ENCODE measurements around the gene TMPRSS6.

TMPRSS6 gene

GRCh38 chr22:37103151-37103550 is 6.4 kb downstream of the TMPRSS6 start:
- TF ChIP-seq, protein P1, sequence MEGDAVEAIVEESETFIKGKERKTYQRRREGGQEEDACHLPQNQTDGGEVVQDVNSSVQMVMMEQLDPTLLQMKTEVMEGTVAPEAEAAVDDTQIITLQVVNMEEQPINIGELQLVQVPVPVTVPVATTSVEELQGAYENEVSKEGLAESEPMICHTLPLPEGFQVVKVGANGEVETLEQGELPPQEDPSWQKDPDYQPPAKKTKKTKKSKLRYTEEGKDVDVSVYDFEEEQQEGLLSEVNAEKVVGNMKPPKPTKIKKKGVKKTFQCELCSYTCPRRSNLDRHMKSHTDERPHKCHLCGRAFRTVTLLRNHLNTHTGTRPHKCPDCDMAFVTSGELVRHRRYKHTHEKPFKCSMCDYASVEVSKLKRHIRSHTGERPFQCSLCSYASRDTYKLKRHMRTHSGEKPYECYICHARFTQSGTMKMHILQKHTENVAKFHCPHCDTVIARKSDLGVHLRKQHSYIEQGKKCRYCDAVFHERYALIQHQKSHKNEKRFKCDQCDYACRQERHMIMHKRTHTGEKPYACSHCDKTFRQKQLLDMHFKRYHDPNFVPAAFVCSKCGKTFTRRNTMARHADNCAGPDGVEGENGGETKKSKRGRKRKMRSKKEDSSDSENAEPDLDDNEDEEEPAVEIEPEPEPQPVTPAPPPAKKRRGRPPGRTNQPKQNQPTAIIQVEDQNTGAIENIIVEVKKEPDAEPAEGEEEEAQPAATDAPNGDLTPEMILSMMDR (IDR thresholded peaks at IDR 0.05; ENCODE audit: low read depth, low read length), result no peak
- Histone ChIP-seq H3K27ac (no peak overlapping the region), H3K9me3 (ENCODE audit: severe bottlenecking) (no peaks in the 10 kb centered on the region), H3K36me3 (no peaks in the 10 kb centered on the region), H3K27me3 (ENCODE audit: insufficient read depth, low read depth, severe bottlenecking) (no peaks in the 10 kb centered on the region), H3K4me3 (ENCODE audit: low read depth, low read length) (no peak overlapping the region)
- DNase-seq, result no peak

DNA sequence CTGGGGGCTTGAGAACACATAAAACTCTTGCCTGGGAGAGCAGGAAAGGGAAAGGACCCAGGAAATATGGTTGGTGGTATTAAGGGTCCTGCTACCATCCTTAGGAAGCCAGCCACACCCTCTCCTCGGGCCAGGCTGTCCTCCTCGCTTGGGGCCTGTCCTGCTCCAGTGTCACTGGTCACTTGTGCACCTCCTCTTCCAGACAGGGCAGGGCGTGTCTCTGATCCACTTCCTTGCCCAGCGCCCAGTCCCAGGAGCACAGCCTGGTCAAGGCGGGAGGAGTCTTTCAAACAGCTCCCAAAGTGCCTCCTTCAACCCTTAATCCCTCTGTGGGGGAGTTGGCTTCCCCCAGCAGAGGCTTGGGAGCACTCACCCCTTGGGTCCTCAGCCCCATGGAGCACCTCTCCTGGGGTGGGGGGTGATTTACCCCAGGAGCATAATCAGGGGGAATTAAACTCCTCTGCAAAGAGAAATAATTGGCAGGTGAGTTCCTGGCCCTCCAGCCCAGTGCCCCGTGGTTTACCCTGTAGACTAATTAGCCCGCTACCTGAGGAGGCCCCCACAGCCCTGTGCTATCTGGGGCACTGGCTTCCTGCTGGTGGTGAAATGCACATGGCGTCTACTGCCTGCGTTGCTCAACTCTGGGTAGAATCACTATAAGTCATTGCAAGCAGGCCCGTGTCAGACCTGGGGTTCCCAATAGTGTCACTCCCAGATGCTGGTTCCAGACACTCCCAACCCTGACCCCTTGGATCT is 8.0 kb downstream of the TMPRSS6 start:
- Histone ChIP-seq H3K36me3 (no peaks in the 10 kb centered on the region), H3K4me3 (ENCODE audit: low read depth, low read length) (no peak overlapping the region), H3K27me3 (ENCODE audit: insufficient read depth, low read depth, severe bottlenecking) (no peaks in the 10 kb centered on the region), H3K27ac (no peak overlapping the region), H3K9me3 (ENCODE audit: severe bottlenecking) (no peaks in the 10 kb centered on the region)
- DNase-seq, result no peak
- TF ChIP-seq, protein P1 (IDR thresholded peaks at IDR 0.05; ENCODE audit: low read depth, low read length), result no peak

GRCh38 chr22:37100589-37101127 is 8.9 kb downstream of the TMPRSS6 start:
- H3K9me3 ChIP-seq (ENCODE audit: severe bottlenecking), result no peaks in the 10 kb centered on the region
- DNase-seq, result no peak
- H3K27me3 ChIP-seq (ENCODE audit: insufficient read depth, low read depth, severe bottlenecking), result no peaks in the 10 kb centered on the region
- no peak overlapping the region for H3K27ac ChIP-seq
- TF ChIP-seq, protein P1 (IDR thresholded peaks at IDR 0.05; ENCODE audit: low read depth, low read length), result no peak
- no peak overlapping the region for H3K4me3 ChIP-seq (ENCODE audit: low read depth, low read length)
- no peaks in the 10 kb centered on the region for H3K36me3 ChIP-seq

DNA sequence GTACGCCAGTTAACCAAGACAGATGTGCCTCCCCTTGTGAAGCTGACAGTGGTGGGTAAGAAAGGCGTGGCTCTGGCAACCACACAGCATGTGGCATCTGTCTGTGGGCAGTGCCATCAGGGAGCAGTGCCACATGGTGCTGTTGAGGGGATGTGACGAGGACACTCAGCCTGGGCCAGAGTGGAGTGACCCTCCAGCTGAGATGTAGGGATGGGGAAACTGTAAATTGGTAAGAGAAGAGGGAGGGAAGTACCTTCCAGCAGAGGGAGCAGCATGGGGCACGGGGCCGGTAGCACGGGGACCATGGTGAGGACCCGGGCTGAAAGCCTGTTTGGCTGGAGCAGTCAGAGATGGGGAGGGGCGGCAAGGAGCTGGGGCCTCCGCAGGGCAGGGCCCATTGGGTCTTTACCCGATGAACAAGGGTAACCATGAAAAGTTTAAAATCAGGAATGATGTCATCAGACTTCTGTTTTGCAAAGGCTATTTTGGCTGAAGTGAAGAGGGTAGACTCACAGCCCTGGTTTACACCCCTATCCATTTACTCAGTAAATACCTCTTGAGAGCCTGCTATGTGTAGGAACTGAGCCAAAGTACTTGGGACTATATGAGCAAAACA is 10.4 kb downstream of the TMPRSS6 start:
- no peak for DNase-seq

GRCh38 chr22:37097346-37097745 is 12.2 kb downstream of the TMPRSS6 start:
- no peaks in the 10 kb centered on the region for H3K27me3 ChIP-seq (ENCODE audit: insufficient read depth, low read depth, severe bottlenecking)
- no peak overlapping the region for H3K27ac ChIP-seq
- DNase-seq, result no peak
- H3K36me3 ChIP-seq, result no peaks in the 10 kb centered on the region
- H3K4me3 ChIP-seq (ENCODE audit: low read depth, low read length), result no peak overlapping the region
- TF ChIP-seq, protein P1 (IDR thresholded peaks at IDR 0.05; ENCODE audit: low read depth, low read length), result no peak
- no peaks in the 10 kb centered on the region for H3K9me3 ChIP-seq (ENCODE audit: severe bottlenecking)

More for the DNA sequence above, 10.4 kb downstream of the TMPRSS6 start:
- Histone ChIP-seq H3K4me3 (ENCODE audit: low read depth, low read length) (no peak overlapping the region), H3K27me3 (ENCODE audit: insufficient read depth, low read depth, severe bottlenecking) (no peaks in the 10 kb centered on the region), H3K27ac (no peak overlapping the region), H3K36me3 (no peaks in the 10 kb centered on the region), H3K9me3 (ENCODE audit: severe bottlenecking) (no peaks in the 10 kb centered on the region)
- TF ChIP-seq, protein P1 (IDR thresholded peaks at IDR 0.05; ENCODE audit: low read depth, low read length), result 0 out of 2 replicates have a peak, but pooled peaks have one; percentile 16

Measured in WERI-Rb-1 (cell line).